Erythroblast (primary cell): ENCODE data around the gene PLIN4.

ENCODE experiments used
- GATA1 ChIP-seq: IDR thresholded peaks from 2 replicates; pipeline ENCODE4 v1.6.1; 2011; ENCODE audit warnings: low read depth, mild to moderate bottlenecking, control low read depth, low read length, moderate library complexity
- POLR2A ChIP-seq: IDR thresholded peaks from 2 replicates; pipeline ENCODE4 v1.6.1; 2011; ENCODE audit warnings: mild to moderate bottlenecking, low read length

DNA sequence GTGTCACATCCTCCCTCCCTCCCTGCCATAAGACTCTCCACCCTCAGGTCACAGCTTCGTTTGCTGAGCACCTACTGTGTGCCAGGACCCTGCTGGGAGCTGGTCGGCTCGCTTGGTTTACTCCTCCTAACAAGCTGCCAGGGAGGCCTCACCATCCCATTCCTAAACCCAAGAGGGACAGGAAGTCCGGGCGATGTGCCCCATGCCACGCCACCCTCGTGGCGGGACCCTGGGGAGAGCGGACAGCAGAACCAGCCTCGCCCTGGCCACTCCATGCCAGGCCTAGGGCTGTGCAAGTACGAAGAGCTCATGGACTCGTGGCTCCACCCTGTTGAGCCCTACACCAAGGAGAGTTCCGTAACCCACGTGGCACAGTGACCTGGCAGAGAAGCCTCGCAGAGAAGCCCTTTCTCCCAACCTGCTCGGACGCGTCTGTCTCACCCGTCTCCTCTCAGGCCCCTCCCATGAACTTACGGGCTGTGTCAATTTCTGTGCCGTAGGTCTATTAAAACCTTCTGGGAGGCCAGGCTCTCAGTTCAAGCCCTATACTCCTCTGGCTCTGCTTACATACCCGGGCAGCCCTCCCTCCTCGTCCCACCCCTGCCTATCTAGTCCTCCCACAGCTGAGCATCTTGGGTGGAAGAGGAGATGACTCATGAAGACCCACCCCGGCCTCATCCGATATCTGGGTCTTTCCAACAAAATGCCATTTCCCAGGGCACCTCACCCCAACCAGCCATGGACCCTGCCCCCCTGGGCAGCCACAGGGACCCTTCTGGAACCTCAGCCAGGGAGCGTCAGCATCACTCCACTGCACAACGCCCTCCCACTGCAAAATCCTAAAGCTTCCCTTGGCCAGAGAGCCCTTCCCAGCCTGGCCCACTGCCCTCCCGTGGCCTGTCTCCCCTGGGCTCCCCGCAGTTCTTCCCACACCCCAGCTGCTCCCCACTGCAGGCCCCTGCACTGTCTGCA lies 63.3 kb downstream of the PLIN4 start:
- TF ChIP-seq POLR2A = peak; percentile 79
- TF ChIP-seq GATA1 = no peak
